ENCODE results near the gene HECTD4.
A peak's percentile ranks its signal among the peaks of the same experiment; 100 is the strongest.

DNA sequence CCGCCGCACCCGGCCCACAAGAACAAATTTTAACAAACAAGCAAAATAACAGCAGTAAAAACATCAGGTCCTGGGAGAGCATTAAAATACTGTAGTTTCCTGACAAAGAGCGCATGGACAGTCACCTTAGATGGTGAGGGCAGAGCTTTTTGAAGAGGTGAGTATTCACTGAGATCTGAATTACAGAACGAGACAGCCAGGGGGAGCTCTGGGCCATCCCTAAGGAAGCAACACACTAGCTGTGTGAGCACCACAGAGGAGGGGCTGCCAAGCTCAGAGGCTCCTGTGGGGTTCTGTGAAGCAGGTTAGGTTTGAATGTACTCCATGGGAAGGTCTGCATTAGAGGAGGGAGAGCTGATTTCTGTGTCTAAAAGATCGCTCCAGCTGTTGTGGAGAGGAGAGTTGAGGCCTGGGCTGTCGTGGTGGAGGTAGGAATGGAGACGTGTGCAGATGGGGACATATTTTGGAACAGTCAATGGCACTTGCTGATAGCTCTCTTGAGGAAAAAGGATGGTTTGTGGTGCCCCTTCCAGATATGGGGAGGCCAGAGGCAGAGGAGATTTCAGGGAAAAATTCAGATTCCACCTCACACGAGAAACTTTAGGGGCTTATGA is 184.0 kb downstream of the HECTD4 start:
- TF ChIP-seq, protein P1, sequence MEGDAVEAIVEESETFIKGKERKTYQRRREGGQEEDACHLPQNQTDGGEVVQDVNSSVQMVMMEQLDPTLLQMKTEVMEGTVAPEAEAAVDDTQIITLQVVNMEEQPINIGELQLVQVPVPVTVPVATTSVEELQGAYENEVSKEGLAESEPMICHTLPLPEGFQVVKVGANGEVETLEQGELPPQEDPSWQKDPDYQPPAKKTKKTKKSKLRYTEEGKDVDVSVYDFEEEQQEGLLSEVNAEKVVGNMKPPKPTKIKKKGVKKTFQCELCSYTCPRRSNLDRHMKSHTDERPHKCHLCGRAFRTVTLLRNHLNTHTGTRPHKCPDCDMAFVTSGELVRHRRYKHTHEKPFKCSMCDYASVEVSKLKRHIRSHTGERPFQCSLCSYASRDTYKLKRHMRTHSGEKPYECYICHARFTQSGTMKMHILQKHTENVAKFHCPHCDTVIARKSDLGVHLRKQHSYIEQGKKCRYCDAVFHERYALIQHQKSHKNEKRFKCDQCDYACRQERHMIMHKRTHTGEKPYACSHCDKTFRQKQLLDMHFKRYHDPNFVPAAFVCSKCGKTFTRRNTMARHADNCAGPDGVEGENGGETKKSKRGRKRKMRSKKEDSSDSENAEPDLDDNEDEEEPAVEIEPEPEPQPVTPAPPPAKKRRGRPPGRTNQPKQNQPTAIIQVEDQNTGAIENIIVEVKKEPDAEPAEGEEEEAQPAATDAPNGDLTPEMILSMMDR (IDR thresholded peaks at IDR 0.05) = peak; percentile 15 to 56 (median 46)
- TF ChIP-seq POLR2A (IDR thresholded peaks at IDR 0.05) = no peak

Measured in body of pancreas (tissue), 4 donors.